Right ventricle myocardium superior (tissue), 1 donor: ENCODE data around the gene AKAP5. TPM values are rescaled to one million over a fixed set of nuclear protein-coding genes. Genes with fewer than 3 reads are reported as not detected.

Experiments
- ATAC-seq: fragments of 200-7000 bp; cut with Tn5 transposase; one replicate; pipeline ENCODE4 v1.9.1; 2020; ENCODE audit warnings: mild to moderate bottlenecking; ENCODE audit not compliant: poor library complexity
- DNase-seq: peaks from one replicate; pipeline ENCODE4 v3.0.0-alpha.2; 2020
- intact Hi-C: fragments of 100-400 bp; cut with DNase I; formaldehyde crosslinking; loops from one replicate; pipeline ENCODE4 v1.11.2; 2022
- total RNA-seq: library from RNA; stranded (reverse); fragmentation: NEBNext Ultra II Directional; extraction: Animal tissue kit (Norgen Biotek cat#: 25700); gene quantifications from one replicate; pipeline ENCODE4 v1.2.1, GENCODE V29; 2021
- donor health status: DM: no; HTN: yes; CAD: no; lungs with severe emphysema.

AKAP5 gene
- total RNA-seq, 1 donor from 2014 or later, result 0.16 TPM

GRCh38 chr14:64450255-64450654, 15.0 kb upstream of the AKAP5 start:
- no peak for DNase-seq
- intact Hi-C loops, result no loop called here
- ATAC-seq, result no peak

DNA sequence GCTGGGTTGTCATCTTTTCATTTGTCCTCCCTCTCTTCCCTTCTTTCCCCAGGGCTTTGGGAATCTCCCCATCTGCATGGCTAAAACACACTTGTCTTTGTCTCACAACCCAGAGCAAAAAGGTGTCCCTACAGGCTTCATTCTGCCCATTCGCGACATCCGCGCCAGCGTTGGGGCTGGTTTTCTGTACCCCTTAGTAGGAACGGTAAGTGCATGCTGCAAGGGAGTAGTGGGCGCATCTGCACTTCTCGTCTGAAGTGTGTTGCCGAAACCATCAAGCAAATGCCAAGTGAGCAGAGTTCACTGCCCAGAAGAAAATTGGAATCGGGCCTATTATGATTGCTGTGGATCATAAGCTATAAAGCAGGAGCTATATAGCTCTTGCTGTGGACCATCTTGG, 10.6 kb upstream of the AKAP5 start:
- intact Hi-C loops, result no loop called here
- no peak for DNase-seq
- no peak for ATAC-seq

DNA sequence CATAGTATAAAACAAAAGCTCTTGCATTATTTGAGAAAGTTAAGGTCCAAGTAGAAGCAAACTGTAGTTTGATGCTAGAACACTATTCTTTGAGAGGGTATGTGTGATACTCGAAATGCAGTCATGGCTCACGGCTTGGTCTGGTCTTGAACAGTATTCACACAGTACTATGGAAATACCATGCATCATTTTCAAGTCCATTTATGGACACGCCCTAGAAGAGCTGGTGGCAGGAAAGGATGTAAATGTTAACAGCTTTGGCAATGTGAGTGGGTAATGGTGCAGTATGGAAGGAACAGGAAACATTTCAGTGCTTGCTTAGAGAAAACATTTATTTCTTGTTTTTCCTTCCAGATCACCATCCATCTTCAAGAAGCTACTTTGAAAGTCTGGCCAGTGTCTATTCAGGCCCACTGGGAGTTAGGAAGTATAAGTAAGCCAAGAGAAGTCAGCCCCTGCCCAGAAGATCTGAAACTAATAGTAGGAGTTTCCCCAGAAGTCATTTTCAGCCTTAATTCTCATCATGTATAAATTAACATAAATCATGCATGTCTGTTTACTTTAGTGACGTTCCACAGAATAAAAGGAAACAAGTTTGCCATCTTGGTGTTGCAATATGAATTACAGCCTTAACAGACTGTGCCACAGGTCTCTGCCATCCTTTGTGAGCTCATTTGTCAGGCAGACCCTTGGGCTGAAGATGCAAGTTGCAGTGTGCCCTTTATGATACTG, 5.7 kb upstream of the AKAP5 start:
- DNase-seq, result no peak
- no peak for ATAC-seq
- intact Hi-C loops, result no loop called here

- intact Hi-C loops, result no loop called here
- ATAC-seq (no peak), DNase-seq (no peak)
Measured at GRCh38 chr14:64461221-64461620, 4.1 kb upstream of the AKAP5 start.

- ATAC-seq, result no peak
Measured at GRCh38 chr14:64463195-64463594, 2.1 kb upstream of the AKAP5 start.

DNA sequence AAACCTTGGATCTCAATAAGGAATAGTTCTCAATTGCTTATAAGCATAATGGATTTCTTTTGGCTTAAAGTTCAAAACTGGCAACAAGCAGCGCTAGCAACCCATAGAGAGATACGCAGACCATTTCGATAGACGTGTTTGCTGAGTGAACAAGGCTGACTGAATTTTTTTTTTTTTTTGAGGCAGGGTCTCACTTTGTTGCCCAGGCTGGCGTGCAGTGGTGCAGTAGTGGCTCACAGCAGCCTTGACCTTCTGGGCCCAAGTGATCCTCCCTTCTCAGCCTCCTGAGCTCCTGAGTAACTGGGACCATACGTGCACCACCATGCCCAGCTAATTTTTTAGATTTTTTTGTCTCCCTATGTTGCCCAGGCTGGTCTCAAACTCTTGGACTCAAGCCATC, 1.4 kb upstream of the AKAP5 start:
- intact Hi-C loops, result no loop called here
- no peak for ATAC-seq
- no peak for DNase-seq

More at GRCh38 chr14:64463195-64463594, 2.1 kb upstream of the AKAP5 start:
- intact Hi-C loops, result no loop called here
- DNase-seq, result no peak

- no peak for ATAC-seq
Measured at GRCh38 chr14:64464651-64465050, 648 bp upstream of the AKAP5 start.

DNA sequence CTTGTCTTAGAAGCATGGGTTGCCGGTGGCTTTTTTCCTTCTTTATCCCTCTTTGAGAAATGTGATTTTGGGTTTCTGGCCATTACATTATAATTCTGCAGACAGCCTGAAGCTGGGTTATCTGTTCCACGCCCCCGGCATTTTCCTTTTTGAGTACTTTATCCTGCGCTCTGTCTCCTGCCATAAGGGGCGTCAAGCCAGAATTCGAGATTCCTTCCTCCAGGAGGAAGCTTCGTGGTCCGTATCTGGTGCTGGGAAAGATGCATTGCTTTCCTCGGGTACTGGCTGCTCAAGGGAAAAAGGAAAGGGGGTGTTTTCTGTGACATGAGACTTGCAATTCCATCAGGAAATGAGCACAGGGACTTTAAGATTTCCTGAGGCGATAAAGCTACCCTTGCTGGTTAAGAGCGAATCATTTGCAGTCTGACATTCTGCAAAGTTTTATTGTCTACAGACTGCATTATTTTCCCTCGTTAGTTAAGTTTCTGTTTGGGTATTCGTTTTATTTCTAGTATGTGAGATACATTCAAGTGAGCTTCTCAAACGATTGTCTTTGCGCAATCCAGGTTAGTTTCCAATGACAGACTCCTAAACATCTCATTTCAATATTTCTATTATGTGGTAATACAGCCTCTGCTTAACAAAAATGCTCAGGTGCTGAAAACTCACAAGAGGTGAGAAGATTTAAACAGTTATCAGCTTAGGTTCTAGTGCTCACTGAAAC, 694 bp downstream of the AKAP5 start:
- DNase-seq (no peak), ATAC-seq (peak; percentile 43)
- intact Hi-C loops, result no loop called here

More at GRCh38 chr14:64464651-64465050, 648 bp upstream of the AKAP5 start:
- intact Hi-C loops, result no loop called here
- DNase-seq, result no peak

DNA sequence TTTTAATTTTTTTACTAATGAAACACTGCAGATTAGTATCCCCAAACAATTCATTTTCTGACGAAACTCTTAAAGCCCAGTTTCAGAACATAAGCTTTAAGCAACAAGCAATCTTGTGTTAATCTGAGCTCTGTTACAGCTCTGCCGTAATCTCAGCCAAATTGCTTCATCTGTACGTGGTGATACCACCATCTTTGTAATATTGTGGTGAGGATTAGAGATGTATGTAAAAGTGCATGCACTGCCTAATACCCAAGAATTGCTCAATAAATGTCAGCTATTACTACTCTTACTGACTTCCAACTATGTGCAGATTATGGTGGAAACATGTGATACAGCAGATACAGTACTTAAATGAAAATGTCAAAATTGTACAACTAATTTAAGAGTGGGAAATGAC, 1.8 kb downstream of the AKAP5 start:
- ATAC-seq (no peak), DNase-seq (no peak)
- intact Hi-C loops, result no loop called here

GRCh38 chr14:64467566-64467965, 2.3 kb downstream of the AKAP5 start:
- ATAC-seq, result no peak
- no peak for DNase-seq
- intact Hi-C loops, result no loop called here

DNA sequence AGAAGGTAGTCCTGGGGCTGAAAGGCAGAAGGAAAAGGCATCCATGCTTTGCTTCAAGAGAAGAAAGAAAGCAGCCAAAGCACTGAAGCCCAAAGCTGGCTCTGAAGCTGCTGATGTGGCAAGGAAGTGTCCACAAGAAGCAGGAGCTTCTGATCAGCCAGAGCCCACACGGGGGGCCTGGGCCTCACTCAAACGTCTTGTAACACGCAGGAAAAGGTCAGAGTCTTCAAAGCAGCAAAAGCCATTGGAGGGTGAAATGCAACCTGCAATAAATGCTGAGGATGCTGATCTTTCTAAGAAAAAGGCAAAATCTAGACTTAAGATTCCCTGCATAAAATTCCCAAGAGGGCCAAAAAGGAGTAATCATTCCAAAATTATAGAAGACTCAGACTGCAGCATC, 3.2 kb downstream of the AKAP5 start:
- intact Hi-C loops, result no loop called here
- ATAC-seq, result no peak
- DNase-seq, result no peak

DNA sequence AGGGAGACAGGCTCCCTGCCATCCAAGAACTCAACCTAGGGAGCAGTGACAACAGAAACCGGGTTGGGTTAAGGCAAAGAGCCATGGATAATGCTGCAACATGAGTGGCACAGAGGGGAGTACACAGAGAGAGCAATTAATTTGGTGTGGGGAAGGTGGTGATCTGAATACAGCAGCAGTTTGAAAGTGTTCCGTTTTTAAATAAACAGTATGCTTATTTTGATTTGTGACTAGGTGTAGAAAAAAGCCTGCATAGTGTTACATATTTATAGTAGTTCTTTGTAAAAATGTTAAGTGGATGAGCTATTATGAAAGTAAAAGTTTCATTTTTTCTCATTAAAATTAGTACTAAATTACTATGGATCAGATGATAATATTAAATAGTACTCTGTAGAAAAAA, 8.7 kb downstream of the AKAP5 start:
- intact Hi-C loops, result no loop called here
- ATAC-seq (no peak), DNase-seq (no peak)

DNA sequence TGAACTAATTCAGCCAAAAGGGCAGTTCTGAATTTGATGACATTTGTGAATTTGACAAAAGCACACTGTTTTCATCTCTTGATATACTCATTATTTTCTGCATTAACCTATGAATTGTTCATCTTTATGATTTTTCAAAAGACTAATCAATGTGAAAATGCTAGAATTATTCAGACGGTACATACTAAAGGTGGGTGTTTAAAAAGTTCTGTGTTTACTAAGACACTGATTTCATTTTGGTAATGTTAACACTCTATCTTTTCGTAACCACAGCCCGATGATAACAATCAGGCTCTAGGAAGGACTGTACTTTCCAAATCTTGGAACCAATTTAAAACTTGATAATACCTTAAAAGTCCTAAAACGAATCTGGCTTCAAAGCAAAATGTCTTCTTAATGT, 9.4 kb downstream of the AKAP5 start:
- ATAC-seq (no peak), DNase-seq (no peak)
- intact Hi-C loops, result no loop called here

DNA sequence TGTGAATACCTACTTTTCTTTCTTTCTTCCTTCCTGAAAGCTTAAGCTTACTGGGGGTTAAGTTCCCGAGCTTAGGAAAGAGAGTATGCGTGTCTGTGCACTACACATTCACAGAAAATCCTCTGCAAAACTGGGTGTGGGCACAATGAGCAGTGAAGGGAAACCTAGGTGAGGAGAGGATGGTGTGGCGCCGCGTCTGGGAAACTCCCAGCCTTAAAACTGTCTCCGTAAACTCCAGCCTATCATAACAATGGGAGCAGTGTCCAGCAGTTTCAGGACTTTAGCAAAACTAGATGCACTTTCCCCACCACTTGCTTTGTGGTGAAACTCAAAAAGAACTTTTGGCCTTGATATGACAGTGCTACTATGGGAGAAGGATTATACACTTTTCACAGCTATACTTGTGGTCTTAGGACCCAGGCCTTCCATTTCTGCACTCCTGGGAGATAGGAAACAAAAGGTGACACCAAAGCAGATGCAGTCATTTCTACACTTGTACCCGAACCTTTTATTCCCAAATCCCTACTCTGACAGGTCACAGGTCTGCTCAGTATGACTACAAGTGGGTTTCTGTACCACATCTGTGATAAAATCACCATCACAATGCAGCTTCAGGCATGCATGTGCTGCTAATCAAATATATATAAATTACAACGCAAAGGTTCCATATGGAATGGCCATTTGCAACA, 10.4 kb downstream of the AKAP5 start:
- DNase-seq (no peak), ATAC-seq (no peak)
- intact Hi-C loops, result no loop called here

- no peak for ATAC-seq
- DNase-seq, result no peak
- intact Hi-C loops, result no loop called here
Measured at GRCh38 chr14:64476438-64476837, 11.1 kb downstream of the AKAP5 start.

GRCh38 chr14:64478634-64479250, 13.4 kb downstream of the AKAP5 start:
- intact Hi-C loops, result no loop called here
- no peak for DNase-seq
- no peak for ATAC-seq

- no peak for ATAC-seq
- no peak for DNase-seq
- intact Hi-C loops, result no loop called here
Measured at GRCh38 chr14:64488590-64489099, 23.3 kb downstream of the AKAP5 start.

GRCh38 chr14:64491637-64492036, 26.3 kb downstream of the AKAP5 start:
- DNase-seq (no peak), ATAC-seq (peak; percentile 29)
- intact Hi-C loops, result no loop called here

GRCh38 chr14:64493455-64493854, 28.2 kb downstream of the AKAP5 start:
- no peak for ATAC-seq
- intact Hi-C loops, result no loop called here
- DNase-seq, result no peak
